ENCODE results near the gene TULP1.
"Not testable (repeated sequence)": the region's sequence is repeated elsewhere in the genome, so short reads cannot be mapped to it uniquely, and the experiment has no call there.

DNA sequence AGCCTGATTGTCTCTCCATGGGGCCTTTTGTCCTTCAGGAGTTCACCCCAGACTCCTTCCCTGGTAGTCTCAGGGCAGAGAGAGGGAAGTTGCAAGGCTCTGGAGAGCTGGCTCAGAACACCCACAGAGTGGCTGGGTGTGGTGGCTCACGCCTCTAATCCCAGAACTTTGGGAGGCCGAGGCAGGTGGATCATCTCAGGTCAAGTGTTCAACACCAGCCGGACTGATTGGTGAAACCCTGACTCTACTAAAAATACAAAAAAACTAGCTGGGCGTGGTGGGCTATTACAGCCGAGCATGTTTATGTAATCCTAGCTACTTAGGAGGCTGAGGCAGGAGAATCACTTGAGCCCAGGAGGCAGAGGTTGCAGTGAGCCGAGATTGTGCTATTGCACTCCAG lies 23.2 kb upstream of the TULP1 start:
- TF ChIP-seq EZH2 (IDR thresholded peaks at IDR 0.05; ENCODE audit: borderline replicate concordance); EZH2phosphoT487 (IDR thresholded peaks at IDR 0.05; ENCODE audit: low read depth, severe bottlenecking, unreplicated experiment): not testable (repeated sequence)
- TF ChIP-seq, protein P1, sequence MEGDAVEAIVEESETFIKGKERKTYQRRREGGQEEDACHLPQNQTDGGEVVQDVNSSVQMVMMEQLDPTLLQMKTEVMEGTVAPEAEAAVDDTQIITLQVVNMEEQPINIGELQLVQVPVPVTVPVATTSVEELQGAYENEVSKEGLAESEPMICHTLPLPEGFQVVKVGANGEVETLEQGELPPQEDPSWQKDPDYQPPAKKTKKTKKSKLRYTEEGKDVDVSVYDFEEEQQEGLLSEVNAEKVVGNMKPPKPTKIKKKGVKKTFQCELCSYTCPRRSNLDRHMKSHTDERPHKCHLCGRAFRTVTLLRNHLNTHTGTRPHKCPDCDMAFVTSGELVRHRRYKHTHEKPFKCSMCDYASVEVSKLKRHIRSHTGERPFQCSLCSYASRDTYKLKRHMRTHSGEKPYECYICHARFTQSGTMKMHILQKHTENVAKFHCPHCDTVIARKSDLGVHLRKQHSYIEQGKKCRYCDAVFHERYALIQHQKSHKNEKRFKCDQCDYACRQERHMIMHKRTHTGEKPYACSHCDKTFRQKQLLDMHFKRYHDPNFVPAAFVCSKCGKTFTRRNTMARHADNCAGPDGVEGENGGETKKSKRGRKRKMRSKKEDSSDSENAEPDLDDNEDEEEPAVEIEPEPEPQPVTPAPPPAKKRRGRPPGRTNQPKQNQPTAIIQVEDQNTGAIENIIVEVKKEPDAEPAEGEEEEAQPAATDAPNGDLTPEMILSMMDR (IDR thresholded peaks at IDR 0.05; ENCODE audit: poor library complexity) = not testable (repeated sequence)
